GM19395 (cell line): ENCODE results near the gene AGBL4.
"Not testable (repeated sequence)": the region's sequence is repeated elsewhere in the genome, so short reads cannot be mapped to it uniquely, and the experiment has no call there.

Experiments used
- ATAC-seq: cut with Tn5 transposase; IDR thresholded peaks from one replicate; pipeline ENCODE4 v1.9.1; 2021; ENCODE audit warnings: mild to moderate bottlenecking, moderate library complexity; ENCODE audit not compliant: unreplicated experiment

AGBL4 gene

GRCh38 chr1:49050041-49050440 is 973.7 kb downstream of the AGBL4 start:
- no peak for ATAC-seq

- ATAC-seq: no peak
Measured at GRCh38 chr1:49048188-49048587, 975.6 kb downstream of the AGBL4 start.

- no peak for ATAC-seq
Measured at GRCh38 chr1:49046305-49046704, 977.4 kb downstream of the AGBL4 start.

- ATAC-seq: no peak
Measured at GRCh38 chr1:49045371-49045770, 978.4 kb downstream of the AGBL4 start.

GRCh38 chr1:49036700-49037099 is 987.1 kb downstream of the AGBL4 start:
- no peak for ATAC-seq

GRCh38 chr1:49028396-49028795 is 995.4 kb downstream of the AGBL4 start:
- ATAC-seq: no peak

- no peak for ATAC-seq
Measured at GRCh38 chr1:49026230-49026811, 997.4 kb downstream of the AGBL4 start.

- no peak for ATAC-seq
Measured at GRCh38 chr1:49016030-49016977, 1007.5 kb downstream of the AGBL4 start.

- no peak for ATAC-seq
Measured at GRCh38 chr1:49013079-49013478, 1010.7 kb downstream of the AGBL4 start.

- ATAC-seq: not testable (repeated sequence)
Measured at GRCh38 chr1:49002981-49003380, 1020.8 kb downstream of the AGBL4 start.

GRCh38 chr1:48999321-48999720 is 1024.4 kb downstream of the AGBL4 start:
- no peak for ATAC-seq

- ATAC-seq: no peak
Measured at GRCh38 chr1:48996311-48996710, 1027.4 kb downstream of the AGBL4 start.

- no peak for ATAC-seq
Measured at GRCh38 chr1:48988633-48989197, 1035.0 kb downstream of the AGBL4 start.

- no peak for ATAC-seq
Measured at GRCh38 chr1:48979940-48980339, 1043.8 kb downstream of the AGBL4 start.

- ATAC-seq: no peak
Measured at GRCh38 chr1:48978413-48978812, 1045.3 kb downstream of the AGBL4 start.

- ATAC-seq: no peak
Measured at GRCh38 chr1:48977273-48977672, 1046.5 kb downstream of the AGBL4 start.

- no peak for ATAC-seq
Measured at GRCh38 chr1:48969971-48970370, 1053.8 kb downstream of the AGBL4 start.

GRCh38 chr1:48967318-48967717 is 1056.4 kb downstream of the AGBL4 start:
- no peak for ATAC-seq

- no peak for ATAC-seq
Measured at GRCh38 chr1:48966583-48966982, 1057.2 kb downstream of the AGBL4 start.

GRCh38 chr1:48960320-48960719 is 1063.4 kb downstream of the AGBL4 start:
- no peak for ATAC-seq

- ATAC-seq: no peak
Measured at GRCh38 chr1:48955774-48956173, 1068.0 kb downstream of the AGBL4 start.

- ATAC-seq: no peak
Measured at GRCh38 chr1:48953617-48954016, 1070.1 kb downstream of the AGBL4 start.
